CD4-positive, alpha-beta memory T cell (primary cell): ENCODE data around the gene PARD3B. TPM values are rescaled to one million over a fixed set of nuclear protein-coding genes. Genes with fewer than 3 reads are reported as not detected.
A peak's percentile ranks its signal among the peaks of the same experiment; 100 is the strongest.

Experiments
- CTCF ChIA-PET: fragments of 350-600 bp; sonication (Branson Sonifier 250); formaldehyde crosslinking; loops from one replicate; lab custom pipeline; 2021; ENCODE audit warnings: inconsistent platforms; ENCODE audit not compliant: partially characterized antibody; lab: Charles Lee
- POLR2A ChIA-PET: fragments of 350-600 bp; sonication (Branson Sonifier 250); formaldehyde crosslinking; loops from one replicate; lab custom pipeline; 2021; ENCODE audit not compliant: partially characterized antibody; lab: Charles Lee
- DNase-seq, 5 donors: peaks; one replicate each; pipeline versions ENCODE4 v3.0.0 to v3.0.0-alpha.2; 2020 to 2022; ENCODE audit warnings: mixed read lengths in 1 of 5
- H3K27ac ChIP-seq: one replicate; pipeline ENCODE4 v1.7.0; 2013; ENCODE audit warnings: low read depth, low read length
- H3K27me3 ChIP-seq: 2 replicates; pipeline ENCODE4 v1.7.0; 2013; ENCODE audit warnings: mild to moderate bottlenecking, low read length, moderate library complexity; ENCODE audit not compliant: insufficient read depth
- H3K36me3 ChIP-seq: 2 replicates; pipeline ENCODE4 v1.7.0; 2013; ENCODE audit warnings: mild to moderate bottlenecking, low read length, moderate library complexity; ENCODE audit not compliant: insufficient read depth
- H3K4me1 ChIP-seq: 2 replicates; pipeline ENCODE4 v1.7.0; 2013; ENCODE audit warnings: mild to moderate bottlenecking, low read length, moderate library complexity; ENCODE audit not compliant: insufficient read depth
- H3K4me3 ChIP-seq, 2 donors: one replicate each; pipeline ENCODE4 v1.7.0; 2013; ENCODE audit warnings: low read length in 2 of 2, mild to moderate bottlenecking in 1 of 2
- H3K9me3 ChIP-seq, 2 donors: one replicate each; pipeline ENCODE4 v1.7.0; 2013; ENCODE audit warnings: low read length in 2 of 2, control low read depth in 1 of 2; ENCODE audit not compliant: control insufficient read depth in 1 of 2
- H3K27ac Mint-ChIP-seq, 7 donors: one replicate each; pipeline ENCODE4 v1.8.0; 2020 to 2021; ENCODE audit warnings: mixed read lengths in 7 of 7, mild to moderate bottlenecking in 6 of 7, inconsistent platforms in 3 of 7, moderate library complexity in 3 of 7
- H3K27me3 Mint-ChIP-seq, 2 donors: one replicate each; pipeline ENCODE4 v1.8.0; 2020 to 2021; ENCODE audit warnings: mixed read lengths in 2 of 2
- H3K36me3 Mint-ChIP-seq, 2 donors: one replicate each; pipeline ENCODE4 v1.8.0; 2020 to 2021; ENCODE audit warnings: mixed read lengths in 2 of 2, inconsistent platforms in 1 of 2, mild to moderate bottlenecking in 1 of 2
- H3K4me1 Mint-ChIP-seq, 4 donors: one replicate each; pipeline ENCODE4 v1.8.0; 2020 to 2021; ENCODE audit warnings: mixed read lengths in 4 of 4, mild to moderate bottlenecking in 1 of 4
- H3K4me3 Mint-ChIP-seq, 8 donors: one replicate each; pipeline ENCODE4 v1.8.0; 2020 to 2021; ENCODE audit warnings: mixed read lengths in 8 of 8, mild to moderate bottlenecking in 7 of 8, moderate library complexity in 6 of 8, inconsistent platforms in 3 of 8
- H3K9me3 Mint-ChIP-seq, 8 donors: one replicate each; pipeline ENCODE4 v1.8.0; 2020 to 2021; ENCODE audit warnings: mixed read lengths in 8 of 8, mild to moderate bottlenecking in 5 of 8, inconsistent platforms in 3 of 8, moderate library complexity in 1 of 8
- intact Hi-C: fragments of 100-400 bp; cut with micrococcal nuclease; formaldehyde crosslinking; loops from one replicate; pipeline ENCODE4 v1.15.1; 2023
- polyA plus RNA-seq, 2 donors: library from polyadenylated mRNA; unstranded; fragments of 300-500 nt; fragmentation: Illumina TruSeq; gene quantifications; one replicate each; pipeline ENCODE4 v1.2.3, GENCODE V29; 2021
- total RNA-seq, 2 experiments: library from RNA; stranded (reverse); gene quantifications; one replicate each; pipeline ENCODE4 v1.2.3, GENCODE V29; 2021

PARD3B gene
- total and polyA plus RNA-seq, 4 experiments from 2014 or later = 0.44 to 1.3 (median 1.2) TPM; not detected in 1

DNA sequence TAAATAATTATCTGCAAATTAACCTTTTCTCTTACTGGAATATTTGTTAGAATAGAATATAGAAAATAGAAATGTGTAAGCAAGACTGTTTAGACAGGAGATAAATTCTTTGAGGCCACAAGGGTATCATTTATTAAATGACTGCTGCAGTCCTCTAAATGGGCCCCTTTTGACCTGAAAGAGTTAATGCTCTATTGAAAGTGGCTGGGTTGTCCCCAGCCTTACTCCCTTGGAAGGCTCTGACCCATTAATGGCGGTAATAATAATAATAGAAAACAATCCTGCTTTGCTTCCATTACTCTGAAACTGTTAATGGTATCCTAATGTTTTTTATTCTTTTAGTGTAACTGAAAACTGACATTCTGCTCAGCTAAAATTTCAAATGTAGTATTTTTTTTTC is 739.1 kb downstream of the PARD3B start:
- Histone ChIP-seq H3K36me3 (no peaks in the 10 kb centered on the region), H3K27ac (no peak overlapping the region), H3K4me1 (no peaks in the 10 kb centered on the region), H3K9me3 (no peaks in the 10 kb centered on the region), H3K27me3 (no peaks in the 10 kb centered on the region), H3K4me3 (no peak overlapping the region)
- Mint-ChIP-seq H3K27ac (no peak overlapping the region), H3K4me1 (peaks cover 0 to 2% (median 0%) of the 10 kb centered on the region in 4 donors), H3K9me3 (no peaks in the 10 kb centered on the region), H3K4me3 (no peak overlapping the region), H3K27me3 (no peaks in the 10 kb centered on the region), H3K36me3 (no peaks in the 10 kb centered on the region)
- POLR2A ChIA-PET = interaction anchor here (1.1 kb wide), 1 partner anchor 26 kb away, joined by 4 read pairs; no protein-coding TSS in a partner anchor
- DNase-seq = no peak
- intact Hi-C loops = no loop called here
- CTCF ChIA-PET = no interaction called here

GRCh38 chr2:205287316-205287715 is 742.0 kb downstream of the PARD3B start:
- intact Hi-C loops = no loop called here
- no peaks in the 10 kb centered on the region for H3K36me3 Mint-ChIP-seq
- peaks cover 0 to 2% (median 0%) of the 10 kb centered on the region in 8 donors for H3K9me3 Mint-ChIP-seq
- Histone ChIP-seq H3K4me1 (no peaks in the 10 kb centered on the region), H3K36me3 (no peaks in the 10 kb centered on the region), H3K9me3 (no peaks in the 10 kb centered on the region), H3K27me3 (no peaks in the 10 kb centered on the region), H3K4me3 (no peak overlapping the region), H3K27ac (no peak overlapping the region)
- POLR2A ChIA-PET = no interaction called here
- no peak overlapping the region for H3K4me3 Mint-ChIP-seq
- no peak for DNase-seq
- no peaks in the 10 kb centered on the region for H3K27me3 Mint-ChIP-seq
- H3K4me1 Mint-ChIP-seq = no peaks in the 10 kb centered on the region
- CTCF ChIA-PET = no interaction called here
- no peak overlapping the region for H3K27ac Mint-ChIP-seq

DNA sequence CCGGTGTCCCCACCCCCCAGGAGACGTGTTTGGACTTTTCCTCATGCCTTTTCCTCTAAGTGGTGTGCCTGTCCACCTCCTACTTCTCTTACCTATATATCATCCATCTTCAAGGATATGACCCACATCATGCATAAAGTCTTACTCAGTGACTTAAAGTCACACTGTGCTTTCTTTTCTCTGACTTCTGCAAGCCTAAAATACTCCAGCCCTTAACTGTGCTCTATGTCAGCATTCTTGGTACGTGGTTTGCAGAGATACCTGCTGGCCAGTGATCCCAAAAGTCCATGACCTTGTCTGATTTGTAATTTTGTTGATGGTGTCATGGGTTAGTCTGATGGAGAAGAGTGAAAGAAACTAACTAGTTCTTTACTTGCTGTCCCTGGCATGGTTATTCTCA is 743.4 kb downstream of the PARD3B start:
- H3K27ac ChIP-seq = no peak overlapping the region
- no peaks in the 10 kb centered on the region for H3K36me3 ChIP-seq
- no peaks in the 10 kb centered on the region for H3K9me3 ChIP-seq
- DNase-seq = no peak
- ChIA-PET CTCF (no interaction called here), POLR2A (no interaction called here)
- Mint-ChIP-seq H3K4me3 (no peak overlapping the region), H3K9me3 (peaks cover 0 to 3% (median 0%) of the 10 kb centered on the region in 8 donors), H3K27me3 (no peaks in the 10 kb centered on the region), H3K4me1 (peaks cover 0 to 2% (median 0%) of the 10 kb centered on the region in 4 donors), H3K36me3 (no peaks in the 10 kb centered on the region), H3K27ac (no peak overlapping the region)
- intact Hi-C loops = no loop called here
- H3K27me3 ChIP-seq = no peaks in the 10 kb centered on the region
- H3K4me1 ChIP-seq = no peaks in the 10 kb centered on the region
- no peak overlapping the region for H3K4me3 ChIP-seq

- Histone ChIP-seq H3K36me3 (no peaks in the 10 kb centered on the region), H3K4me3 (no peak overlapping the region), H3K27ac (no peak overlapping the region), H3K4me1 (no peaks in the 10 kb centered on the region), H3K27me3 (no peaks in the 10 kb centered on the region), H3K9me3 (no peaks in the 10 kb centered on the region)
- H3K27me3 Mint-ChIP-seq = no peaks in the 10 kb centered on the region
- H3K9me3 Mint-ChIP-seq = peaks cover 0 to 3% (median 0%) of the 10 kb centered on the region in 8 donors
- no peaks in the 10 kb centered on the region for H3K36me3 Mint-ChIP-seq
- intact Hi-C loops = no loop called here
- no peak overlapping the region for H3K27ac Mint-ChIP-seq
- ChIA-PET CTCF (no interaction called here), POLR2A (no interaction called here)
- H3K4me1 Mint-ChIP-seq = peaks cover 0 to 2% (median 0%) of the 10 kb centered on the region in 4 donors
- no peak for DNase-seq
- H3K4me3 Mint-ChIP-seq = no peak overlapping the region
Measured at GRCh38 chr2:205290299-205290698, 745.0 kb downstream of the PARD3B start.

DNA sequence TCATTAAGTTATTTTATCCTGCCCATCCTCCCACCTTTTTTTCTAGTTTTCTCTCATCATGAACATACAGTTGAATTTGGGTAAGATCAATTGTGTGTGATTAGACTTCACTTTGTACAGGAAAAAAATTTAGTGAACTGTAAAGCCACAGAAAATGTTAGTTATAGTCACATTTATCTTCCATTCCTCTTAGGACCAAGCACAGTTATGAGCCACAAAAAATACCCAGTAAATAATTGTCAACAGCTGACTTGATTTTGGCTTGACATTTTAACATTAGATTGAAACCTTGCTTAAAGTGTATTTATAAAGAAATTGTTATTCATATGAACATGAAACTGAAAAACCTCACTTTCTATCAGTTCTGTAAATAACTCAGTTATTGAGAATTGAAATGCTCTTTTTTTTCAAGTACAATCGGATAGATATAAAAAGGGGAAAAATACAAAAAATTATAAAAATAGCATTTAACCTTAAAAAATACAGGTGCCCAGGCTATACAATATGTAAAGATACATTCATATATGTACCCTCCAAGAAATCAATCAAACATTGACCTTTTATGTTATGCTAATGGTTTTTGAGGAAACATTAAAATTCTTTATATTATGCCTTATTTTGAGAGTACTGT is 747.5 kb downstream of the PARD3B start:
- intact Hi-C loops = no loop called here
- H3K4me1 ChIP-seq = no peaks in the 10 kb centered on the region
- POLR2A ChIA-PET = no interaction called here

DNA sequence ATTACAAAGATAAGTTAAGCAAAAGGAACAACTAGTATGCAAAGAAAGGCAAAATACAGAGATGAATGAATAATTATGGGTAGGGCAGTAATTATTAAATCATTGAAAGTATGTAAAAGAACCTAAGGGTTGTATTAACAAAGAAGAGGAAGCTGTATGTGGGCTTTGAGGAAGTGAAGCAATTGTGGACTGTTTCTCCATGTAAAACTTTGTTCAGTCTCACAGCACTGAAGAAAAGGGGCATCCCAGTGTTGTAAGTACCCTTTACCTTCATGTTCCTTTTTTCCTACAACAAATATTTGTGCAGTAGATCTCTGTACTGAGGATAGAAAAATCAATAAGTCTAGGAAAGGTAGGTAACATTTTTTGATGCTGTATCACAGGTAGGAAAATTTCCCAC is 748.3 kb downstream of the PARD3B start:
- Histone ChIP-seq H3K4me3 (no peak overlapping the region), H3K27ac (no peak overlapping the region), H3K9me3 (no peaks in the 10 kb centered on the region), H3K27me3 (no peaks in the 10 kb centered on the region), H3K36me3 (no peaks in the 10 kb centered on the region), H3K4me1 (no peaks in the 10 kb centered on the region)
- peaks cover 0 to 2% (median 0%) of the 10 kb centered on the region in 4 donors for H3K4me1 Mint-ChIP-seq
- H3K4me3 Mint-ChIP-seq = no peak overlapping the region
- peaks cover 0 to 3% (median 0%) of the 10 kb centered on the region in 8 donors for H3K9me3 Mint-ChIP-seq
- ChIA-PET CTCF (no interaction called here), POLR2A (no interaction called here)
- H3K27ac Mint-ChIP-seq = no peak overlapping the region
- no peak for DNase-seq
- intact Hi-C loops = no loop called here
- H3K36me3 Mint-ChIP-seq = no peaks in the 10 kb centered on the region
- no peaks in the 10 kb centered on the region for H3K27me3 Mint-ChIP-seq

More for the DNA sequence above, 747.5 kb downstream of the PARD3B start:
- H3K4me1 Mint-ChIP-seq = peaks cover 0 to 2% (median 0%) of the 10 kb centered on the region in 4 donors
- CTCF ChIA-PET = no interaction called here
- H3K27ac Mint-ChIP-seq = peak overlapping the region in 1 of 7 donors; percentile 72
- H3K27me3 Mint-ChIP-seq = no peaks in the 10 kb centered on the region
- Histone ChIP-seq H3K4me3 (no peak overlapping the region), H3K27me3 (no peaks in the 10 kb centered on the region), H3K9me3 (no peaks in the 10 kb centered on the region), H3K27ac (no peak overlapping the region), H3K36me3 (no peaks in the 10 kb centered on the region)
- no peaks in the 10 kb centered on the region for H3K36me3 Mint-ChIP-seq
- H3K9me3 Mint-ChIP-seq = peaks cover 0 to 3% (median 0%) of the 10 kb centered on the region in 8 donors
- DNase-seq = no peak
- no peak overlapping the region for H3K4me3 Mint-ChIP-seq

GRCh38 chr2:205296959-205297358 is 751.7 kb downstream of the PARD3B start:
- peaks cover 0 to 3% (median 0%) of the 10 kb centered on the region in 8 donors for H3K9me3 Mint-ChIP-seq
- CTCF ChIA-PET = no interaction called here
- Histone ChIP-seq H3K4me3 (no peak overlapping the region), H3K27me3 (no peaks in the 10 kb centered on the region), H3K4me1 (no peaks in the 10 kb centered on the region), H3K27ac (no peak overlapping the region), H3K36me3 (no peaks in the 10 kb centered on the region), H3K9me3 (no peaks in the 10 kb centered on the region)
- intact Hi-C loops = no loop called here
- no peak overlapping the region for H3K4me3 Mint-ChIP-seq
- no peaks in the 10 kb centered on the region for H3K27me3 Mint-ChIP-seq
- H3K4me1 Mint-ChIP-seq = peaks cover 0 to 2% (median 0%) of the 10 kb centered on the region in 4 donors
- no peak overlapping the region for H3K27ac Mint-ChIP-seq
- DNase-seq = no peak
- no peaks in the 10 kb centered on the region for H3K36me3 Mint-ChIP-seq
- POLR2A ChIA-PET = no interaction called here
